ENCODE data around the gene PDE5A.

DNA sequence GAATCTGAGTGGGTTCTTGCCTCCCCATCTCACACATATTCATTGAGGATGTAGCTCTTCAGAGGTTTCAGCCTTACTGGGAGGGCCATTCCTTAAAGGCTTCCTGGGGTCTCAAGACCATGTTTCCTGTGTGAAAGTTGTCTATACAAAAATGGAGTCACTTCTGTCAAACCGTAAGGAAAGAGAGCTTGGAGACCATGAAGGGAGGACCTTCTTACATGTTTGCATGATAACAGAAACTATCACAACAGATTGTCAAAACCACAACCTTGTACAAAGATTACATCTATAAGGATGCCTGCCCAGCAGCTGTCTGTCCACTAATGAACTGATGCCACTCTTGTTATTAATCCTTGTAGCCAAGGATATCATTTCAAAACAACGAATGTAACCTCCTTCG, 139.3 kb downstream of the PDE5A start:
- TF ChIP-seq, protein P1, sequence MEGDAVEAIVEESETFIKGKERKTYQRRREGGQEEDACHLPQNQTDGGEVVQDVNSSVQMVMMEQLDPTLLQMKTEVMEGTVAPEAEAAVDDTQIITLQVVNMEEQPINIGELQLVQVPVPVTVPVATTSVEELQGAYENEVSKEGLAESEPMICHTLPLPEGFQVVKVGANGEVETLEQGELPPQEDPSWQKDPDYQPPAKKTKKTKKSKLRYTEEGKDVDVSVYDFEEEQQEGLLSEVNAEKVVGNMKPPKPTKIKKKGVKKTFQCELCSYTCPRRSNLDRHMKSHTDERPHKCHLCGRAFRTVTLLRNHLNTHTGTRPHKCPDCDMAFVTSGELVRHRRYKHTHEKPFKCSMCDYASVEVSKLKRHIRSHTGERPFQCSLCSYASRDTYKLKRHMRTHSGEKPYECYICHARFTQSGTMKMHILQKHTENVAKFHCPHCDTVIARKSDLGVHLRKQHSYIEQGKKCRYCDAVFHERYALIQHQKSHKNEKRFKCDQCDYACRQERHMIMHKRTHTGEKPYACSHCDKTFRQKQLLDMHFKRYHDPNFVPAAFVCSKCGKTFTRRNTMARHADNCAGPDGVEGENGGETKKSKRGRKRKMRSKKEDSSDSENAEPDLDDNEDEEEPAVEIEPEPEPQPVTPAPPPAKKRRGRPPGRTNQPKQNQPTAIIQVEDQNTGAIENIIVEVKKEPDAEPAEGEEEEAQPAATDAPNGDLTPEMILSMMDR (IDR thresholded peaks at IDR 0.05) = no peak
- no peak for TF ChIP-seq EP300 (IDR thresholded peaks at IDR 0.05)
